GM18868 (cell line): Measurements from ENCODE around the gene SAP30L.

Experiments used
- ATAC-seq: cut with Tn5 transposase; IDR thresholded peaks from one replicate; pipeline ENCODE4 v1.9.1; 2021; ENCODE audit warnings: mild to moderate bottlenecking, moderate library complexity; ENCODE audit not compliant: unreplicated experiment

Gene SAP30L

GRCh38 chr5:154505567-154505966 is 59.8 kb downstream of the SAP30L start:
- ATAC-seq = no peak

- ATAC-seq = no peak
Measured at GRCh38 chr5:154506049-154506715, 60.4 kb downstream of the SAP30L start.

- no peak for ATAC-seq
Measured at GRCh38 chr5:154506716-154507080, 60.9 kb downstream of the SAP30L start.

GRCh38 chr5:154508114-154508513 is 62.3 kb downstream of the SAP30L start:
- no peak for ATAC-seq

GRCh38 chr5:154509784-154510555 is 64.2 kb downstream of the SAP30L start:
- no peak for ATAC-seq
